IPS DF 4.7 (cell line): ENCODE data around the gene RMND5B.
"Not testable (repeated sequence)": the region's sequence is repeated elsewhere in the genome, so short reads cannot be mapped to it uniquely, and the experiment has no call there.

Experiments
- DNase-seq: peaks from one replicate; pipeline ENCODE4 v3.0.0-alpha.2; 2013; ENCODE audit warnings: low spot score; ENCODE audit errors: extremely low read depth

The RMND5B gene

DNA sequence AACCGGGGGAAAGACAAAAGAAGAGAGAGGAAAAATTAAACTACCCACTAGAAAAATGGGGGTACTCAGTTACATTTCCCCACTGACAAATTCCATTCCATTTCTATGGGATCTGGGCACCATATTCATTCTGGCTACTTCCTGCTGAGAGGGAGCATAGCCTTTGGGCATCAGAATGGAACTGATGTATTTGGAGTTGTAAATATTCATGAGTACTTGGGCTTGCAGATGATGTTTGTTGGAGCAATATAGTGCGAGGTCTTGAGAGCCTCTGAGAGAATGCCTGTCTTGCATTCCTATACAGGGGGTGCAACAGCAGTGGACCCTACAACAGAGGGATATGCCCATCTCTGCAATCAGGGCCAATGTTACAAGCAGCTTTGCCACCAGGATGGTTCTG is 39.6 kb downstream of the RMND5B start:
- no peak for DNase-seq

DNA sequence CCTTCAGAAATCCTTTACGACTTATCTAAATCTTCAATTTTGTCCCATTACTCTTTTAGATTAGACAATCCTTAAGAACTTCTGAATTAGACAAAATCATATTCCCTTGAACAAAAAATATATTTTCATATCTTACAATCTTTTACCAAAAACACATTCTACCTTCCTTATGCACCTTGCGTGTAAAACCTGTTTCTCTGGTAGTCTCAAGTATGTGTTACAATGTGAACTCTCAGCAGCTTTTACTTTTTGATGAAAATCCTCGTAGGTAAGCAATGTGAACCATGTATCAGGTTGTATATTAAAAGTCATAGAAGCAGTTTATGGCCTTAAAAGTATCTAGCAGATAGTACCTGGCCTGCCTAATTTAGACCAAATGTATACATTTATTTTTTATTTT is 43.6 kb downstream of the RMND5B start:
- DNase-seq = no peak

DNA sequence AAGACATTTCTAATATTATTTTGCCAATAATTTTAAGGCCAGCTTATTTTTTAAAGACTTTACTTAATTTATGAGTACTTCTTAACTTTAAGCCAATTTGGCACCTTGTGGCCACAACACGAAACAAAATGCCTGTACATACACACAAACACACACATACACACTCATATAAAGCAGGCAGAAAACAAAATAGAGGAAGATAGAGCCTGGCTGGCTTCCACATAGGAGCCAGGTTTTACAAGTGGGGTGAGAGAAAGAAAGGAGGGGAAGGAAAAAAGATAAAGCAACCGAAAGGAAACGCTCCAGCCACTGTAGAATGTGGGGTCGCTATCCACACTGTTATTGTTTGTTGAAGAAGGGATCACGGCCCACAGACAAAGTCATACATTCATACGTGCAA is 46.0 kb downstream of the RMND5B start:
- DNase-seq = no peak

- no peak for DNase-seq
Measured at GRCh38 chr5:178177569-178177968, 46.8 kb downstream of the RMND5B start.

DNA sequence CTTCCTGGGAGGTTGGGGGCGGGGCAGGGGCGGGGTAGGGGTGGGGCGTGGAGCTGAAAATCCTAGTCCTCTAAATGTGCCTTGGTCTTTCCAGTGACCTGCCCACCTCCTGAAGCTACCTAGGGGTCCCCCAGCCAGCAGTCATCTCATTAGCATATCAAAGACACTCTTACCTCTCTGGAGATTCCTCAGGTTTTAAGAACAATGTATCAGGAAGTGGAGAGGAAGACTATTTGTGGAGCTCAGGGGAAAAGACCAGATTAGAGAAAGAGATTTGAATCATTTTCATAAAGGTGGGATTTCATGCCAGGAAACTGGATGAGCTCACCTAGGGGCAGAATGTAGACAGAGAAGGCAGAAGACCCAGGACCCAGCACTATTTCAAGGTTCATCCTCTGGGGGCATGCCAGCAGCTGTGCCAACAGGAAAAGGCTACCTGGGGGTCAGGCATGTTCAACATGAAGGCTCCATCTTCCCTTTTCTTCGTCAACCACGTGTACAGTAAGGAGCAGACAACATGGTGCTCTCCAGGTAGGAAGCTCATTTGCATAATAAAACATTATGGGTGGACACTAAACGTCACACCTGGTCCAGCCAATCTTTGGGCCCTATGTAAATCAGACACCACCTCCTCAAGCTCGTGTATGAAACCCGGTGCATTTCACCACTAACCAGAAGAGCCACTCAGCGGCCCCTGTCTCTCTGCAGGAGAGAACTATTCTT is 49.5 kb downstream of the RMND5B start:
- peak; percentile 95 for DNase-seq

- DNase-seq = no peak
Measured at GRCh38 chr5:178182158-178182876, 51.5 kb downstream of the RMND5B start.

- DNase-seq = no peak
Measured at GRCh38 chr5:178186427-178186826, 55.6 kb downstream of the RMND5B start.

DNA sequence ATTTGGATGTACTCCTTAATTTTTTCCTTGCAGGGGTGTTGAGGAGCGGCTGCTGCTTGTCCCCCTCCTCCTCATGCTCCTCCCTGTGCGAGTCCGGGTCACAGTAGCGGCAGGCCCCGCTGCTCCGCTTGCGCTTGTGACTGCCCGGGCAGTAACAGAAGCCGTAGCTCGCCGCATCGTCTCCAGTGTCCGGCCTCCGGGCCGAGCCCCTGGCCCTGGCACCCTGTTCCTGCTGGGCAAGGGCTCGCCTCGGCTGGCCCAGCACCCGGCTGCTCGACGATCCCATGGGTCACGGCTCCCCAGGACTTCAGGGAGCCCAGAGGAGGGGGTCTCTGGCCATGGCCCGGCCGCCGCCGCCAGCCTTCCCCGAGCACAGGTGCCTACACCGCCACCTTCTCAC is 56.2 kb downstream of the RMND5B start, which contains the start of gene GMCL2:
Gene GMCL2 (minus strand): TSS at position 358 of the 400 bp plus-strand sequence. CDS start 72 bp downstream, at position 286.
- DNase-seq = no peak

DNA sequence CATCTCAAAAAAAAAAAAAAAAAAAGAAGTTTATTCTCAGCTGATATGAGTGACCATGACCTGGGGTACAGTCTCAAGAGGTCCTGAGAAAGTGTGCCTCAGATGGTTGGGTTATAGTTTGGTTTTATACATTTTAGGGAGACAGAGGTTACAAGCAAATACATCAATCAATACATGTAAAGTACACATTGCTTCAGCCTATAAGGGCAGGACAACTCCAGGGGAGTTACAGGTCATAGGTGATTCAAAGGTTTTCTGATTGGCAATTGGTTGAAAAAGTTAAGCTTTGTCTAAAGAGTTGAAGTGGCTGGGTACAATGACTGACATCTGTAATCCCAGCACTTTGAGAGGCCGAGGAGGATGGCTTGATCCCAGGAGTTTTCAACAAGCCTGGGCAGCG is 58.6 kb downstream of the RMND5B start:
- DNase-seq = no peak

GRCh38 chr5:178191661-178192060 is 60.8 kb downstream of the RMND5B start:
- DNase-seq = no peak

DNA sequence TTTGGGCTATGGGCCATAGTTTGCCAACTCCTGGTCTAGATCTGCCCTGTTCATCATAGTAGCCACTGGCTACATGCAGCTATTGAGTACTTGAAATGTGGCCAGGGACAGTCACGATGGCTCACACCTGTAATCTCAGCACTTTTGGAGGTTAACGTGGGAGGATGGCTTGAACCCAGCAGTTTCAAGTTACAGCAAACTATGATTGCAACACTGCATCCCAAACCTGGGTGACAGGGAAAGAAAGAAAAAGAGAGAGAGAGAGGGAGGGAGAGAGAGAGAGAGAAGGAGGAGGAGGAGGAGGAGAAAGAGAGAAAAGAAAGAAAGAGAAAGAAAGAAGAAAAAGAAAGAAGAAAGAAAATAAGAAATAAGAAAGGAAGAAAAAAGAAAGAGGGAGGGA is 61.4 kb downstream of the RMND5B start:
- no peak for DNase-seq

- DNase-seq = no peak
Measured at GRCh38 chr5:178192787-178193186, 62.0 kb downstream of the RMND5B start.

- DNase-seq = no peak
Measured at GRCh38 chr5:178193251-178193809, 62.5 kb downstream of the RMND5B start.

DNA sequence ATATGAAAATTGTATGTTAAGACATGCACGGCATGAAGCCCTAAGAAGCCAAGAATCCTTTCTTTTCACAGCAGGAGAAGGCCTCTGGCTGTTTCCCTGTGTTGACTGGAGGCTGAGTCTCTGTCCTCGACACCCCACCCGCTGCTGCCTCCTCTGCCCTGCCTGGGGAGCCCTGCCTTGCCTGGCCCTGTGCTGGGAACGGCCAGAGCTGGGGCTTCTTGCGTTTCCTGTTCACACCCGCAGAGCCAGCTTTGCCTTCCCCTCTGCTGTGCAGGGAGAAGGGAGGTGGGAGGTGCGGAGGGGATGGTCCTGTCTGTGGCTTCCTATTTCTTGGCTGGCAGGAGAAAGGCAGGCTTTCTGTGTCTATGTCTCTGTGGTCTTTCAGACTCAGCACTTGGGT is 63.2 kb downstream of the RMND5B start:
- no peak for DNase-seq

- DNase-seq = no peak
Measured at GRCh38 chr5:178196281-178196812, 65.5 kb downstream of the RMND5B start.

DNA sequence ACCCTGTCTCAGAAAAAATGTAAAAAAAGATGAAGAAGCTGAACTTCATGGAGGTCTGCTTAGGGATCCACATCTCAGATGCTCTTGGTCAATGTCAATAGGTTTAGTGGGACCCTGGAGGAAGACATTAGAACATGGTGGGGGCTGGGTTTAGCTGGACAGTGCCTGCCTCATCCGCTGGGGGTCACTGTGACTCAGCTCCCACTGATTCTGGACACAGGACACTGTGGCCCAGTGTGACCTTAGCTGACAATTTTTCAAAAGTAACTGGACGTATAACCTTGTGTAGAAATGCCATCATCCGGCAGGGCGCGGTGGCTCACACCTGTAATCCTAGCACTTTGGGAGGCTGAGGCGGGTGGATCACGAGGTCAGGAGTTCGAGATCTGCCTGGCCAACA is 66.2 kb downstream of the RMND5B start:
- DNase-seq = no peak

GRCh38 chr5:178198151-178198550 is 67.3 kb downstream of the RMND5B start:
- DNase-seq = not testable (repeated sequence)

DNA sequence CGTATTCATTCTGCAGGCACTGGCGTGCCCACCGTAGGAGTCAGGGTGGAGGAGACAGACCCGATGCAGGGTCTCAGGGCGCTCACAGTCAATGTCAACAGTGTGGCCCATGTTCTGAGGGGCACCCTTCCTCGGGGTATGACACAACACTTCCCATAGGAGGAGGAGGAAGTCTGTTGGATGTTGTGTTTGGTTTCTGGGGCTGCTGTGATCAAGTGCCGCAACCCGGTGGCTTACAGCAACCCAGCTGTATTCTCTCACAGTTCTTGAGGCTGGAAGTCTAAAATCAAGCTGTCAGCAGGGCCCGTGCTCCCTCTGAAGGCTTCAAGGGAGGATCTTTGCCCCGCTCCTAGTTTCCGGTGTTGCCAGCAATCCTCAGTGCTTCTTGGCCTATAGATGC is 67.9 kb downstream of the RMND5B start:
- no peak for DNase-seq

GRCh38 chr5:178199581-178200434 is 69.0 kb downstream of the RMND5B start:
- DNase-seq = no peak
